Brain pericyte (primary cell): Measurements from ENCODE around the gene HNRNPA3.
A peak's percentile ranks its signal among the peaks of the same experiment; 100 is the strongest.
"Not testable (repeated sequence)": the region's sequence is repeated elsewhere in the genome, so short reads cannot be mapped to it uniquely, and the experiment has no call there.

Experiments used
- DNase-seq: peaks from one replicate; pipeline ENCODE4 v3.0.0-alpha.2; 2012; ENCODE audit warnings: low read depth, low spot score

HNRNPA3 gene

GRCh38 chr2:177254433-177255226 is 42.0 kb downstream of the HNRNPA3 start:
- no peak for DNase-seq

GRCh38 chr2:177255227-177255601 is 42.6 kb downstream of the HNRNPA3 start:
- no peak for DNase-seq

GRCh38 chr2:177256026-177256425 is 43.4 kb downstream of the HNRNPA3 start:
- DNase-seq = no peak

GRCh38 chr2:177256695-177257094 is 44.1 kb downstream of the HNRNPA3 start:
- no peak for DNase-seq

- no peak for DNase-seq
Observed at GRCh38 chr2:177257471-177257870, 44.9 kb downstream of the HNRNPA3 start.

GRCh38 chr2:177258059-177258458 is 45.5 kb downstream of the HNRNPA3 start:
- DNase-seq = no peak

GRCh38 chr2:177260379-177260778 is 47.8 kb downstream of the HNRNPA3 start:
- no peak for DNase-seq

- DNase-seq = no peak
Observed at GRCh38 chr2:177261116-177262060, 48.8 kb downstream of the HNRNPA3 start.

- no peak for DNase-seq
Observed at GRCh38 chr2:177262092-177262491, 49.5 kb downstream of the HNRNPA3 start.

GRCh38 chr2:177262958-177263450 is 50.4 kb downstream of the HNRNPA3 start:
- DNase-seq = no peak

GRCh38 chr2:177263451-177264208 is 51.0 kb downstream of the HNRNPA3 start:
- peak; percentile 95 for DNase-seq

- no peak for DNase-seq
Observed at GRCh38 chr2:177264209-177264692, 51.7 kb downstream of the HNRNPA3 start.

- DNase-seq = peak; percentile 67
Observed at GRCh38 chr2:177264693-177265587, 52.3 kb downstream of the HNRNPA3 start, which contains the start of gene NFE2L2. Gene NFE2L2, minus strand, starts transcription at chr2:177264727. Its CDS starts 151 bp downstream, at chr2:177264576.

GRCh38 chr2:177265824-177266817 is 53.5 kb downstream of the HNRNPA3 start:
- no peak for DNase-seq

- not testable (repeated sequence) for DNase-seq
Observed at GRCh38 chr2:177266955-177267354, 54.4 kb downstream of the HNRNPA3 start.

GRCh38 chr2:177268187-177268871 is 55.7 kb downstream of the HNRNPA3 start:
- no peak for DNase-seq

GRCh38 chr2:177268901-177269300 is 56.3 kb downstream of the HNRNPA3 start:
- no peak for DNase-seq

- no peak for DNase-seq
Observed at GRCh38 chr2:177270531-177270930, 57.9 kb downstream of the HNRNPA3 start.
